Smooth muscle cell (in vitro differentiated cells): ENCODE data around the gene ARHGEF9. TPM values are rescaled to one million over a fixed set of nuclear protein-coding genes. Genes with fewer than 3 reads are reported as not detected.

Experiments used
- DNase-seq: peaks from one replicate; lab custom pipeline; 2025; ENCODE audit not compliant: unreplicated experiment; lab: John Stamatoyannopoulos, UW
- H2AFZ ChIP-seq: fragments of 200-600 bp; sonication (generic); 2 replicates; pipeline ENCODE4 v1.6.0; 2016; ENCODE audit warnings: antibody characterized with exemption, low read depth, mild to moderate bottlenecking
- H3F3A ChIP-seq: fragments of 200-600 bp; sonication (generic); 2 replicates; pipeline ENCODE4 v1.6.0; 2017; ENCODE audit warnings: antibody characterized with exemption, low read depth
- H3K27ac ChIP-seq: fragments of 200-600 bp; sonication (generic); 2 replicates; pipeline ENCODE4 v1.5.1; 2016; ENCODE audit warnings: low read depth, mild to moderate bottlenecking
- H3K27me3 ChIP-seq: fragments of 200-600 bp; sonication (generic); 2 replicates; pipeline ENCODE4 v1.6.1; 2016; ENCODE audit warnings: low read depth, mild to moderate bottlenecking
- H3K36me3 ChIP-seq: fragments of 200-600 bp; sonication (generic); 2 replicates; pipeline ENCODE4 v1.5.1; 2016; ENCODE audit warnings: low read depth
- H3K4me1 ChIP-seq: fragments of 200-600 bp; sonication (generic); 2 replicates; pipeline ENCODE4 v1.5.1; 2016; ENCODE audit warnings: low read depth
- H3K4me2 ChIP-seq: fragments of 200-600 bp; sonication (generic); 2 replicates; pipeline ENCODE4 v1.6.0; 2016; ENCODE audit warnings: mild to moderate bottlenecking
- H3K4me3 ChIP-seq: fragments of 200-600 bp; sonication (generic); 2 replicates; pipeline ENCODE4 v1.5.1; 2016; ENCODE audit warnings: mild to moderate bottlenecking
- H3K79me2 ChIP-seq: fragments of 200-600 bp; sonication (generic); 2 replicates; pipeline ENCODE4 v1.6.0; 2016; ENCODE audit warnings: low read depth, mild to moderate bottlenecking
- H3K9ac ChIP-seq: fragments of 200-600 bp; sonication (generic); 2 replicates; pipeline ENCODE4 v1.6.0; 2016; ENCODE audit warnings: low read depth
- H3K9me3 ChIP-seq: fragments of 200-600 bp; sonication (generic); replicated peaks from 2 replicates; pipeline ENCODE4 v1.5.1; 2016; ENCODE audit warnings: low read depth
- H4K20me1 ChIP-seq: fragments of 200-600 bp; sonication (generic); 2 replicates; pipeline ENCODE4 v1.6.0; 2016; ENCODE audit warnings: low read depth
- WGBS: methylation state at CpG from one replicate; pipeline ENCODE4 v1.1.7; 2016; ENCODE audit warnings: low lambda C conversion rate; 5-methylcytosine and 5-hydroxymethylcytosine counted together
- polyA plus RNA-seq: library from polyadenylated mRNA; unstranded; fragments of >200 nt; fragmentation: Nextera tagmentation; extraction: Ambion mirVana; gene quantifications from 2 replicates; pipeline ENCODE4 v1.2.1, GENCODE V29; 2016
- total RNA-seq: library from RNA; depleted of rRNA; stranded (reverse); fragments of >200 nt; gene quantifications from 2 replicates; pipeline ENCODE4 v1.2.3, GENCODE V29; 2014
- TF ChIP-seq, protein P1 (sequence below): fragments of 200-600 bp; sonication (generic); IDR thresholded peaks from 2 replicates; pipeline ENCODE4 v1.5.1; 2017; ENCODE audit warnings: borderline replicate concordance, mild to moderate bottlenecking, antibody characterized with exemption; ENCODE audit not compliant: insufficient read depth, poor library complexity, severe bottlenecking

Gene ARHGEF9
- total and polyA plus RNA-seq, 2 experiments from 2014 or later, result 10.6 to 17.4 TPM

- H3F3A ChIP-seq, result no peaks in the 10 kb centered on the region
- no peaks in the 10 kb centered on the region for H3K36me3 ChIP-seq
- TF ChIP-seq, protein P1, sequence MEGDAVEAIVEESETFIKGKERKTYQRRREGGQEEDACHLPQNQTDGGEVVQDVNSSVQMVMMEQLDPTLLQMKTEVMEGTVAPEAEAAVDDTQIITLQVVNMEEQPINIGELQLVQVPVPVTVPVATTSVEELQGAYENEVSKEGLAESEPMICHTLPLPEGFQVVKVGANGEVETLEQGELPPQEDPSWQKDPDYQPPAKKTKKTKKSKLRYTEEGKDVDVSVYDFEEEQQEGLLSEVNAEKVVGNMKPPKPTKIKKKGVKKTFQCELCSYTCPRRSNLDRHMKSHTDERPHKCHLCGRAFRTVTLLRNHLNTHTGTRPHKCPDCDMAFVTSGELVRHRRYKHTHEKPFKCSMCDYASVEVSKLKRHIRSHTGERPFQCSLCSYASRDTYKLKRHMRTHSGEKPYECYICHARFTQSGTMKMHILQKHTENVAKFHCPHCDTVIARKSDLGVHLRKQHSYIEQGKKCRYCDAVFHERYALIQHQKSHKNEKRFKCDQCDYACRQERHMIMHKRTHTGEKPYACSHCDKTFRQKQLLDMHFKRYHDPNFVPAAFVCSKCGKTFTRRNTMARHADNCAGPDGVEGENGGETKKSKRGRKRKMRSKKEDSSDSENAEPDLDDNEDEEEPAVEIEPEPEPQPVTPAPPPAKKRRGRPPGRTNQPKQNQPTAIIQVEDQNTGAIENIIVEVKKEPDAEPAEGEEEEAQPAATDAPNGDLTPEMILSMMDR, result no peak
- H4K20me1 ChIP-seq, result no peaks in the 10 kb centered on the region
- peaks cover 7% of the 10 kb centered on the region for H3K9me3 ChIP-seq
- H3K27me3 ChIP-seq, result no peaks in the 10 kb centered on the region
- 77% methylated on average over 3 of the region's 3 CpGs for WGBS
- no peak overlapping the region for H3K4me2 ChIP-seq
- H3K4me1 ChIP-seq, result no peaks in the 10 kb centered on the region
- no peak overlapping the region for H3K27ac ChIP-seq
- H3K9ac ChIP-seq, result no peak overlapping the region
- H2AFZ ChIP-seq, result no peak overlapping the region
- no peak overlapping the region for H3K4me3 ChIP-seq
- no peaks in the 10 kb centered on the region for H3K79me2 ChIP-seq
- no peak for DNase-seq
These were observed 105.6 kb downstream of the ARHGEF9 start for GRCh38 chrX:63679432-63679831.

GRCh38 chrX:63675716-63676115, 109.3 kb downstream of the ARHGEF9 start:
- H3K36me3 ChIP-seq, result no peaks in the 10 kb centered on the region
- WGBS, result 72% methylated on average over 2 of the region's 2 CpGs

GRCh38 chrX:63673896-63674295, 111.1 kb downstream of the ARHGEF9 start:
- no peak overlapping the region for H3K27ac ChIP-seq
- no peak overlapping the region for H3K9ac ChIP-seq
- WGBS, result 91% methylated on average over 4 of the region's 4 CpGs
- no peaks in the 10 kb centered on the region for H3K4me1 ChIP-seq
- no peak for DNase-seq
- H3K36me3 ChIP-seq, result no peaks in the 10 kb centered on the region
- H3K27me3 ChIP-seq, result no peaks in the 10 kb centered on the region
- no peak overlapping the region for H3K4me2 ChIP-seq
- H4K20me1 ChIP-seq, result no peaks in the 10 kb centered on the region
- H3K9me3 ChIP-seq, result no peaks in the 10 kb centered on the region
- H3F3A ChIP-seq, result no peaks in the 10 kb centered on the region
- H3K4me3 ChIP-seq, result no peak overlapping the region
- TF ChIP-seq, protein P1, result no peak
- no peaks in the 10 kb centered on the region for H3K79me2 ChIP-seq
- no peak overlapping the region for H2AFZ ChIP-seq

More at GRCh38 chrX:63675716-63676115, 109.3 kb downstream of the ARHGEF9 start:
- Histone ChIP-seq H3K4me2 (no peak overlapping the region), H2AFZ (no peak overlapping the region), H4K20me1 (no peaks in the 10 kb centered on the region), H3K27me3 (no peaks in the 10 kb centered on the region), H3K4me3 (no peak overlapping the region), H3K9ac (no peak overlapping the region), H3K79me2 (no peaks in the 10 kb centered on the region), H3K9me3 (no peaks in the 10 kb centered on the region), H3K27ac (no peak overlapping the region), H3F3A (no peaks in the 10 kb centered on the region), H3K4me1 (no peaks in the 10 kb centered on the region)
- TF ChIP-seq, protein P1, result no peak
- no peak for DNase-seq

DNA sequence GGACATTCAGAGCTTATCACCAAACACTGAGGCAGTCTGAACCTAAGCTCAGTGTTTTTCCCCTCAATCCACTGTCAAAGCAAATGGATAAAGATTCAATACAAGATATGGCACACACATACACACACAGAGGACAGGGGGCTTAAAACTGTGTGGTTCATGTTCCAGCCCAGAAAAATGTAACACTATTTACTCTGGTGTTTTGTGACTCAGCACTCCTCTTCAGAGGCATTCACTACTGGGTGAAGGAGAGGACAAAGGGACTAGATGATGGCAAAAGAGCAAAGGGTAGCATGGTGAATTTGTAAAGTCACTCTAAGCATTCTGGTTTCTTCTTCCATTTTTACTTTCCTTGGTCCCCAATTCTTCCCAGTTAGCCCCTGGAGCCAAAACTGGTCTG, 120.3 kb downstream of the ARHGEF9 start:
- Histone ChIP-seq H3K9ac (no peak overlapping the region), H3F3A (no peaks in the 10 kb centered on the region), H3K4me2 (no peak overlapping the region), H4K20me1 (no peaks in the 10 kb centered on the region), H3K4me3 (no peak overlapping the region), H3K9me3 (no peaks in the 10 kb centered on the region), H3K27ac (no peak overlapping the region), H3K4me1 (no peaks in the 10 kb centered on the region), H3K79me2 (no peaks in the 10 kb centered on the region), H2AFZ (no peak overlapping the region), H3K27me3 (no peaks in the 10 kb centered on the region), H3K36me3 (no peaks in the 10 kb centered on the region)
- DNase-seq, result no peak
- TF ChIP-seq, protein P1, result no peak
